NCI-H128 (cell line): ENCODE results near the gene METTL4.
"Not testable (repeated sequence)": the region's sequence is repeated elsewhere in the genome, so short reads cannot be mapped to it uniquely, and the experiment has no call there.

Experiments used
- DNase-seq: peaks from one replicate; lab custom pipeline; 2025; ENCODE audit not compliant: unreplicated experiment; lab: John Stamatoyannopoulos, UW

The METTL4 gene

DNA sequence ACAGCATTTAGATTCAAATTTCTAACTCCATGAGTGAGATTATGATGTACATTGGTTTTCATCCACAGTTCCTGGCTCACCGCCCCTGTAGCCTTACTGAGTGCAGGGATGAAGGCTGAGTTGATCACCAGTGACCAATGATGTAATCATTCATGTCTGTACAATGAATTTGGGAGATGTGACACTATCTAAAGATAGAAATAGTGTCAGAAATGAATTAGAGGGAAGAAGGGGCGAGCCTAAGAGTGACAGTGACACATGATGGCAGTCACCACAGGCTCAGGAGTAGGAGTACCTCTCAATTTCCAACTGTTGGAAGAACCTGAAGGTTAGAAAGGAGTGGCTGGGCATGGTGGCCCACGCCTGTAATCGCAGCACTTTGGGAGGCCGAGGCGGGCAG is 3.2 kb downstream of the METTL4 start:
- DNase-seq: no peak

DNA sequence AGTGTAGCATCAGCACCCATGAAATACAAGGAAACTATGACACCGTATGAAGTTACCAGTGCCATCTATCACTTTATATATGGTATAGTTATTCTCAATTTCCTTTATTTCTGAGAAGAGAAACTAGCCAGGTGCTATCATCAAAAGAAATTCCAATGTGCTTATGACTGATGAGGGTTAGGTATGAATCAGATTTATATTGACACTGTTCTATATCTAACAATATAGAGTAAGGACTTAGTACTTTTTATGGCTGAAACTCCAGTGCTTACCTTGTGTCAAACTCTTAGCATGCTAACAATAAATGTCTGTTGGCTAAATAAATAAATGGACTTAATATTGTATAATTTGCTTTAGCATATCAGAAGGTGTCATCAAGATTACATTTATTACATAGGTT is 6.9 kb downstream of the METTL4 start:
- DNase-seq: no peak

DNA sequence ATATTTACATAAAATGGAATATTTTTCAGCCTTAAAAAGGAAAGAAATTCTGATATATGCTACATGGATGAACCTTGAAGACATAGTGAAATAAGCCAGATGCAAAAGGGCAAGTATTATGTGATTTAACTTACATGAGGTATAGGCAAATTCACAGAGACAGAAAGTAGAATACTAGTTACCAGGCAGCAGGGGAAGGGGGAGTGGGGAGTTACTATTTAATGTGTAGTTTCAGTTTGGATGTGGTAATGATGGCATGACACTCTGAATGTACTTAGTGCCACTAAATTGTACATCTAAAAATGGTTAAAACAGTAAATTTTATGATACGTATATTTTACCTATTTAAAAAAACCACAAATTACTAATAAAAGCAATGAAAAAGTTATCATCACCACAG is 12.1 kb downstream of the METTL4 start:
- DNase-seq: no peak

DNA sequence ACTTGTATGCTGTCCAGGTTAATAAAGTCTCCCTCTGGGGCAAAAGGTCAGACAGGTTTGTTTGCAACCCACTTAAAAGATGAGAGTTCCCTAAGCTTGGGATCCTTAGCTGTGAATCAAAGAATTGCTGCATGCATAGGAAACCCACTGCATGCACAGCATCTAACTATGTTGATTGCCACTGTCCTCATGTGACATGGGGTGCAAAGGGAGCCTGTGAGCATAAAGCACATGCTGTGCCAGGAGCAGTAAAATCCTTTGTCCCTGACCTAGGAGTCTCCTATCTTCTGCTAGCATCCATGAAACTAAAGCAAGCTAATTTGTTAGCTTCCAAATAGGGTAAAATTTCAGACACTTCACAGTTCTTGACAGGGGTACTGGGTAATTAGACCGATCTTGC is 13.8 kb downstream of the METTL4 start:
- DNase-seq: no peak

DNA sequence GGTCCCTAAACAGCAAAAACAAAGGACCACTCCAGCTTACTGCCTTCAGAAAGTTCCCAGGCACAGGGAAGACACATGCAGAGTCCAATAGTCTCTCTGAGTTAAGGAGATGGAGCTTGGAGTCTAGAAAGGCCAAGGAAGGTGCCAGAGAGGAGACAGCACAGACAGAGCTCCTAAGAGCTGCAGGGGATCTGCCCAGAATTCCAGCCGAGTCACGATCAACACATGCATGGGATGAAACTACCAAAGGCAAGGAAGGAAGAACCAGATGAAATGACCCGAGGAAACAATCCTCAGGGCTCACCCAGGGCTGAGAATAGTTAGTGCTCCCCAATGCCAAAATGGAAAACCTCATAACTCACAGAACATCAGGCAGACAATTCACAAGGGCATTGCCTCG is 15.4 kb downstream of the METTL4 start:
- no peak for DNase-seq

DNA sequence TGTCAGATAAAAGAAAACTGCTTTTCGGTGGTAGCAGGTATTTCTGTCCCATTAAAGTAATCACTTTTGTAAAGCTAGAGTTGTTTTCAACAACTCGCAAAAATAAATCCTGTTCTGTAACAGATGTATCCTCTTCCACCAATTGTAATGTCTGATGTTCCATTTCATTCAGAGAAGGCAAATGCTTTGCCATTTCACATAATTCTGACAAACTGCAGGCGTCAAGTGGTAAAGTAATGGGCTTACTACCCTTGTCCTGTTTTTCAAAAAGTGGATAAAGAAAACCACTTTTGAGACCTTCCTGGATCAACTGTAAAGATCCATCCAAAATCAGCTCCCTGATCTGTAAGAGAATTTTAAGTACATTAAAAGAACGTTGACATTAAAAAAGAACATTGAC is 16.6 kb downstream of the METTL4 start:
- no peak for DNase-seq

DNA sequence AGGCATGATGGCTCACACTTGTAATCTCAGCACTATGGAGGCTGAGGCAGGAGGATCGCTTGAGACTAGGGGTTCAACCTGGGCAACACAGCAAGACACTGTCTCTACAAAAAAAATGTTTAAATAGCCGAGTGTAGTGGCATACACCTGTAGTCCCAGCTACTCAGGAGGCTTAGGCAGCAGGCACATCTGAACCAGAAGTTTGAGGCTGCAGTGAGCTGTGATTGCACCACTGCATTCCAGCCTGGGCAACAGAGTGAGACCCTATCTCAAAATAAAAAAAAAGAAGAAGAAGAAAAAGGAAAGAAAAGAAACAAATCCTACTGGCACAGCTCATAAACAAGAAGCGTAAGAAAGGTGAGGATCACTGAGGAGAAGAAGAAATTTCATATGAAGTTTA is 19.9 kb downstream of the METTL4 start:
- no peak for DNase-seq

DNA sequence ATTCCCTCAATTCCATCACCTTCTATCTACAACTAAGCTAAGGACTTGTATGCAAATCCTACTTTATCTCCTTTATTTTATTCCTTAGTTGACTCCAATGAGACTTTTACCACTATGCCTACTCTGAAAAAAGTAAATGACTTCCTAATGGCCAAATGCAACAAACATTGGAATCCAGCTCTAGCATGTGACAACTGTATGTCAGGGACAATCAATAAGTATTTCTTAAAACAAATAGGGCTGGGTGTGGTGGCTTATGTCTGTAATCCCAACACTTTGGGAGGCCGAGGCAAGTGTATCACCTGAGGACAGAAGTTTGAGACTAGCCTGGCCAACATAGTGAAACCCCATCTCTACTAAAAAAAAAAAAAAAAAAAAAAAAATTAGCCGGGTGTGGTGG is 21.8 kb downstream of the METTL4 start:
- no peak for DNase-seq

DNA sequence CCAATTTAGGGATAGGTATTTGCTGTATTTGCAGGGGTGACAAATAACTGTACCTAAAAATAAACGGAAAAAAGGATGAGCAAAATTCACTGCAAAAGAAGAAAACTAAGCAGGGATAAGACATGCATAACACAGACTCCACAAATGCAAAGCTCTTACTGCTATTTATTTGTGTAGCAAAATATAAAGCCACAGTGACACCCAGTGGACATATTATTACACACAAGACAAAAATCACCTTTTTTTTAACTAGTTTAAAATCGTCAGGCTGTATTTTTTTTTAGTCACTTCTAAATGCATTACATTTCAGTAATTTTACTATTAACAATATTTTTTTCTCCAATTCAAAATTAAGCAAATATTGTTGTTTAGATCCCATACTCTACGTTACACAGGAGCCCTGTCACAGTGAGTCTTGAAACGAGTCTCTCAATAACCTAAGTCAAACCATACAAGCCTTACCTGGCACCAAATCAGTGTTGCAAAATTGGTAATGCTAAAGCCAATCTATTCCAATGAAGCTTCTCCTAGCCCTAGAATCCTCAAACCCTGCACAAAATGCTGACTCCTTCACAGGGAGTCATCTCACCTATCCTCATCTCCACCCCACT is 23.7 kb downstream of the METTL4 start:
- peak; percentile 32 for DNase-seq

DNA sequence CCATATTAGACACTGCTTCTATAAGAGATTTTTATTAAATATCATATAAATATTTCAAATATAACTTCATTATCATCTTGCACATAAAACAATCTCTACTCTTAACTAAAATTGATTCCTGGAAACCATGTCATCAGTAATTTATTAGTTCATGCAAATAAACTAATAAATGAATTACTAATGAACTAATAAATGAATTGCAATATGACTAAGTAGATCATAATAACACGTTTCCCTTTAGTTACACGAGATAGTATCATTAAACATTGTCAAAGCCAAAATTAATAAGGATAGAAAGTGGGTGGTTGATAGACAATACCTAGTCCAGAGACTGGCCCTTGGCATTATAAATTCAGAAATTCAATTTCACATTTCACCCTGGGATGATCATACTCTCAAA is 26.1 kb downstream of the METTL4 start:
- no peak for DNase-seq

DNA sequence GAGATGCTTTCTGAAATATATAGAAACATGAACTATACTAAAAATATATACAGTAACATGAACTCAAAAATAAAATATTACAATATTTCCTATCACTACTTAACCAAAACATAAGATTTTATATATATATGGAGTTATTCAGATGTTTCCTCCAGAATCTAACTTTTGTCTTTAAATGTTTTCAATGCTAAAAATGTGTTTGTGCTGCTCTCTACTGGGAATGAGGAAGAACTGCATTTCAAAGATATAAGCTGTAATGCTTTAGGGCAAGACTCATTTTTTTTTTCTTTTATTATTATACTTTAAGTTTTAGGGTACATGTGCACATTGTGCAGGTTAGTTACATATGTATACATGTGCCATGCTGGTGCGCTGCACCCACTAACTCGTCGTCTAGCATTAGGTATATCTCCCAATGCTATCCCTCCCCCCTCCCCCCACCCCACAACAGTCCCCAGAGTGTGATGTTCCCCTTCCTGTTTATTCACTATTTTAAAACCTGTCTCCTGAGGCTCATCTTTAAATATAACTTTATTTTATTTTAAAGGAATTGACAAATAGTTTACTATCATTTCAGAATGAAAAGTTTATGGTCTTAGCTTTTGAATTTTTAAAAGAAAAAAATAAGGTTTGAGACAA is 29.3 kb downstream of the METTL4 start:
- not testable (repeated sequence) for DNase-seq

DNA sequence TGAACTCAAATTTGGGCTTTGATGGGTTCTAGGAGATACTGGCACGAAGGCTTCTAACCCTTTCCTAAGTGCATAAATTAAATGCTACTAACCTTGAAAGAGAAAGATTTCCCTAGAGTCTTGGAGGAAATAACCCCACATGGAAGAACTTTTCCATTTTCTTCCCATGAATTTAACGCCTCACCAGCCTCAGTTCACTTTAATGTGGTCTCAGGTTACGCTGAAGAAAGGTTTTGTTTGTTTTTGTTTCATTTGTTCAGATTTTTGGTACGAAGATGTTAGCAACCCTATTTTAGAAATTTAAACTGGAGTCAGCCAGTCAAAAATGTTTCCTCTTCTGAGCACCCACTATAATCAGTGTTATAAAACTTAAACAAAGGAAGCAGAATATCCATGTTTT is 30.7 kb downstream of the METTL4 start:
- no peak for DNase-seq

DNA sequence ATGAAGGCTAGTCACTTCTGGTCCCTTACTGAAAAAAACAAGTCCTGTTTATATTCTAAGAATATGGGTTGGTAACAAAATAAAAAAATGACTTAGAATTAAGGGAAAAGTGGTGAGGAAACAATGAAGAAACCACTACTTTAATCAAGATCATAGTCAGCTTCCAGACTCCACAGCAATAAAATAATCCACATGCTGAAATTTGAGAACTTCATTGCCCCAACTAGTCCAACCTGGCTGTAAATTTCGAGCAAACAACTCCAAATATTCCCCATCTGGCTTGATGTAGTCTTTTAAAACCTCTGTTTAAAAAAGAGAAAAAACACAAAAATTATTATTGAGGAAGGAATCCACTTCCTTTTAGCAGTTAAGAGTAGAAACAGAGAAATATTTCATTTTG is 32.5 kb downstream of the METTL4 start:
- DNase-seq: no peak

DNA sequence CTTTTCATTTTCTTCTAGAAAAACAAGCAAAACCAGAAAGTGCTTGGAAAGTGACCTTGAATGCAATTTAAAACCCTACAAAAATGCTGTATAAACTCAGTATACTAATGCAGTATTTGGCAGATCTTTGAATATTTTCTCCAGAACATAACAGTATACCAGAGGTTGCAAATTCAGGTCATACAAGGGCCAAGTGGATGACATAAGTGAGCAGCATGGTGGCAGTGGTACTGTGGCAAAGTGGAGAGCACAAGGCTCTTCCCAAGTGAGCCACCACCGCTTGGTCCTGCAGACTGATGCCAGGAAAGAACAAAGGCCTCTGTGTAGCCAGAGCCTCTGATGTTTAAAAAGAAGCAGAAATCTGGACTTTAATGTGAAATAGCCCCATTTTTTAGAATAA is 33.1 kb downstream of the METTL4 start:
- no peak for DNase-seq

DNA sequence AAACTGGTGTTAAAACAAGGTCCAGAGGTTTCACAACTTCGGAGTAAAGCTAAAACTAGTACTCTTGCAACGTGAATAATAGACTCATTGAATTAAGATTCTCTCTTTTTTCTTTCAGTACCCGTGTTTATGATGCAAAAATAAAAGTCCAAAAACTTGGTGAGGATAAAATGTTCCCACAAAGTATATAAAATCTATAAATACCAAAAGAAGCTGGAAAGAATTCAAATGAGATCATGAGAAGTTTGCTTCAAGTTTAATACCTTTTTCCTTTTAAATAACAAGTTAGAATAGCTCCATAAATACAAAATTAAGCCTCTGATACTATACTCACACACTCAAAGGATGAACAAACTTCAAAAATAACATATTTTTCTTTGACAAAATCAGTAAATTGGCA is 34.0 kb downstream of the METTL4 start:
- DNase-seq: no peak

DNA sequence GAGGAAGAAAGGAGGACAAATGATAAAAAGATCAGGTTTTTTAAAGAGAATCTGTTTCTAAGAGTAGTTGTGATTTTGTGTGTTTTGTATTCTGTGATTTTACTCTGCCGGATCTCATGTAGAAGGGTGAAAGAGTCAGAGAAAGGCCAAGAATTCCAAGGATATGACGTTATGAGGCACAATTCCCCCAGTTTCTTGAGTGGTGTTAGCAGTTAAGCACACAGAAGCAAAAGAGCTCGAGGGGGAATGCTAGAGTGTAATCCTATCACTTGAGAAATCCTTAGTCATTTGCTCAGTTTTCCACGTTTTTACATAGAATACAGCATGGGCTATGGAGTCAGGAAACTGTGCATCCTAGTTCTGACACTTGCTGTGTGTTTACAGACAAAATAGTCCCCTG is 34.8 kb downstream of the METTL4 start:
- DNase-seq: no peak

DNA sequence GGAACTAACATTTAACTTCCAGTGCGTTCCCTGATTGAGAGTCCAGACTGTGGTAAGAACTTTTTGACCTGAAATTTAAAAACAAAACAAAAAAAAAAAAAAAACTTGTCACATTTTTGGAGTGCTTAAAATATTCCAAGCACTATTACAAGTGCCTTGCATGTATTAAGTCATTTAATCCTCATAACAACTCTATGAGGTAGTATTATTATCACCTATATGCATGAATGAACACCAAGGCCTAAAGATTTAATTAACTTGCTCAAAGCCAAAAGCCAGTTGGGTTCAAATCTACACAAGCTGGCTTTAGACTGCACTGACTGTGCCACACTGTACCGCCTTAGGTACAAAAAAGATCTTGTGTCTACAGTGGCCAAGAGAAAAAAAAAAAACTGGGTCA is 35.2 kb downstream of the METTL4 start:
- no peak for DNase-seq

DNA sequence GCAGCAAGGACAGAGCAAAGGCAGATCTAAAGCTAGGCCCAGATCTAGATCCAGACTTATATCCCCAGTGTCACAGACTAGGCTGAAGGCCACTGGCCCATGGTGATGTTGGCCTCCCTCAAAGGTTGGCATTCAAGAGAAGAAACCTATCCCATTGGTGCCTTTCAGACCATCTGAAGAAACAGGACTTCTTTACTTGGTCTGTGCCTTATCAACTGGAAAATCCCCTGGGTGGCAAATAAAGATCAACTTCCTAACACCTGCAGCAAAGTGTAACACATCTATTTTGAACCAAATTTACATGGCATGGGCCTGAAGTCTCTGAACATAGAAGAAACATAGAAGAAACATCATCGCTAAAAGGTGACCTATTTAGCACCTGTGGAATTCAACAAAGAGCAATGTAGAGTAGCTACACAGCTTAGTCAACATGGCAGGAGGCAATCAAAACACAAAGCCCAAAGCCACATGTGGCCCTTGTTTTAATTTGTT is 35.8 kb downstream of the METTL4 start:
- no peak for DNase-seq

DNA sequence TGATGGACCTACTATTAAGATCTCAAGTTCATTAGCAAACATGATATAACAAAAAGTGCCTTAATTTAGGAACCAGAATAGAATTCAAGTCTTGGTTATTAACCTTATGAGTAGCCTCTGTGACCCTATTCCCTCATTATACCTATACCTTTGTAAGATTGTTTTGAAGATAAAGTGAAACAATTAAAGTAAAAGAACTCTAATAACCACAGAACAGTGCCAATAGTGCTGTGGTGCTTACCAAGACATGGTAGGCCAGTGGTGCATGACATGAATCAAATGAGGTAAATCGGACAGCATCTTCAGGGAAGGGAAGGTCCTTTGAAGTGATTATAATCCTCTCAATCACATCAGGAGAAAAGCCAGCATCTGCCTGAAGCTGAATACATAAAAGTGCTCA is 36.4 kb downstream of the METTL4 start:
- no peak for DNase-seq

DNA sequence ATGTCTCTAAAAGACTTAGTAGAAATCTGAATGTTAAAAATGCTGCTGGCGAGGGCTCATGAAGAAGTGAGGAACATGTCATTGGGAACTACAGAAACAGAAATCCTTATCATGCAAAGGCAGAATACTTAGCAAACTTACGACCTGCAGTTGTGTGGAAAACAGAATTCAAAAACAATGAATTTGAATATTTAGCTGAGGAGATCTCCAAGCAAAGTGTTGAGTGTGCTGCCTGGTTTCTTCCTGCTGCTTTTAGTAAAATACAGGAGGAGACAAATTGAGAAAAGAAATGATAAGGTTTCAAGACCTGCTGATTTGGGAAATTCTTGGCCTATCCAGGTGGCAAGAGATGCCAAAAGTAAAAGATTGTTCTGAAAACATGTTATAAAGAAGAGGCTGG is 38.5 kb downstream of the METTL4 start:
- no peak for DNase-seq

DNA sequence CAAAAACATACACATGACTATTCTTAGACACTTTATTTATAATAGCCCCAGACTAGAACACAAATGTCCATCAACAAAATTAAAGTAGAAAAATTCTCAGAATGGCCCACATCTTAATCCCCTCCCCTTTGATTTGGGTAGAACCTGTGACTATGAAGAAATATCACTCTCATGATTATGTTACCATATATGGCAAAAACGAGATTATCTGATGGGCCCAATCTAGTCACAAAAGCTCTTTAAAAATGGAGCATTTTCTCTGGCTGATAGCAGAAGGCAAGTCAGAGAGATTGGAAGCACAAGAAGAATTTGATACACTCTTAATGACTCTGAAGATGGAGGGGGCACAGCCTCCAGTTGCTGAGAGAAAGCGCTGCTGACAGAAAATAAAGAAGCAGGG is 39.6 kb downstream of the METTL4 start:
- no peak for DNase-seq

DNA sequence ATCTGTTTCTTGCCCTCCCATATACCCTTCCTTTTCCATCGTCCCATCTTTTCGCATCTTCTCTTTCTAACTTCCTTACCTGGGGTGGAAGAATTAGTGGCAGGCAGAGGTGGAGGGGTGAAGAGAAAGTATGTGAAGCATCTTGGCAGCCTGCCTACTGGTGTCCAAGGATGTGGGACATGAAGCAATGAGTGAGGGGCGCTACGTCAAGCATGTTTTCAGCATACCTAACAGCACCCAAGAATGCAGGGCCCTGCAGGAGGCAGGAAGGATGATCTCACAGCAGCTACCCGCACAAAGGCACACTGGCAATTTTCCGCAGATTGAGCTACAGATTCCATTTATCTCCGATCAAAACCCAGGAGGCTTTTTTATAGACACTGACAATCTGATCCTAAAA is 42.2 kb downstream of the METTL4 start:
- no peak for DNase-seq

DNA sequence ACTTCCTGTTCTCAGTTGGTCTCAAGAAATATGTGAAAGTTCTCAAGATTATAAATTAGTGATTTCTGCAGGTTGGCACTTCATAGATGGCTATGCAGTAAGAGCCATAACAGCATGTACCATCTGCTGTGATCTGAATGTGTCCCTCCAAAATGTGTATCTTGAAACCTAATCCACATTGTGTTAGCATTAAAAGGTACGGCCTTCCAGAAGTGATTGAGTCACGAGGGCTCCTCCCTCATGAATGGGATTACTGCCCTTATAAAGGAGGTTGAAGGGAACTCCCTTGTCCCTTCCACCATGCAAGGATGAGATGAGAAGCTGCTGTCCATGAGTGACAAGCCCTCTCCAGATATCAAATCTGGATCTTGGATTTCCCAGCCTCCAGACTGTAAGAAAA is 45.0 kb downstream of the METTL4 start:
- no peak for DNase-seq
